HepG2 (cell line): Measurements from ENCODE around the gene SNRNP200. TPM values are rescaled to one million over a fixed set of nuclear protein-coding genes. Genes with fewer than 3 reads are reported as not detected.

Source experiments
- ATAC-seq: fragments of 200-7000 bp; cut with Tn5 transposase; 3 replicates; pipeline ENCODE4 v1.9.1; 2020; ENCODE audit warnings: mild to moderate bottlenecking, moderate library complexity
- BruUV-seq: library from RNA; stranded (reverse); fragments of 400-500 nt; replicated peaks from 2 replicates; lab custom pipeline; 2021; lab: Mats Ljungman, UMichigan
- CTCF ChIA-PET: fragments of 300-600 bp; formaldehyde crosslinking; extraction: SDS; loops from one replicate; lab custom pipeline; 2021; ENCODE audit warnings: low total read pairs, inconsistent platforms, low intra/inter-chr PET ratio; lab: Yijun Ruan, JAX
- POLR2A ChIA-PET: fragments of 350-600 bp; sonication (Branson Sonifier 250); formaldehyde crosslinking; loops from one replicate; lab custom pipeline; 2020; ENCODE audit warnings: antibody characterized with exemption, inconsistent platforms; lab: Yijun Ruan, JAX
- DNase-seq: peaks from one replicate; pipeline ENCODE4 v3.0.0-alpha.2; 2015; ENCODE audit warnings: low spot score
- FAIRE-seq: peaks from 3 replicates; lab custom pipeline; 2011; peaks lifted over from hg19 to GRCh38; lab: Jason Lieb, UNC
- H2AFZ ChIP-seq: one replicate; pipeline ENCODE4 v1.6.1; 2011; ENCODE audit warnings: low read length, inconsistent platforms
- H3K27ac ChIP-seq: fragments of 300-600 bp; 3 replicates; pipeline ENCODE4 v1.8.0; 2011; ENCODE audit warnings: mixed run types, mild to moderate bottlenecking, mixed read lengths, low read length, inconsistent platforms; ENCODE audit not compliant: insufficient read depth; ENCODE audit errors: extremely low read length
- H3K27me3 ChIP-seq, 2 experiments: fragments of 200-600 bp in 1 of 2; 2 replicates in 1 of 2; 3 replicates in 1 of 2; pipeline versions ENCODE4 v1.6.0 to v1.8.0; 2011; ENCODE audit warnings: low read length in 2 of 2, mild to moderate bottlenecking in 2 of 2, moderate library complexity in 2 of 2, inconsistent platforms in 1 of 2; ENCODE audit not compliant: insufficient read depth in 2 of 2, control insufficient read depth in 1 of 2
- H3K36me3 ChIP-seq, 2 experiments: fragments of 200-600 bp in 1 of 2; replicated peaks in 1 of 2; 2 replicates in 1 of 2; 3 replicates in 1 of 2; pipeline versions ENCODE4 v1.5.1 to v1.8.0; 2011; ENCODE audit warnings: low read length in 2 of 2, inconsistent platforms in 1 of 2; ENCODE audit not compliant: insufficient read depth in 2 of 2, control insufficient read depth in 1 of 2
- H3K4me1 ChIP-seq: 2 replicates; pipeline ENCODE4 v1.5.1; 2012; ENCODE audit warnings: low read length, inconsistent platforms; ENCODE audit not compliant: insufficient read depth
- H3K4me2 ChIP-seq: 2 replicates; pipeline ENCODE4 v1.6.0; 2011; ENCODE audit warnings: low read depth, low read length, inconsistent platforms
- H3K4me3 ChIP-seq, 3 experiments: fragments of 200-600 bp in 1 of 3; sonication (generic), shearing (Covaris generic) in 1 of 3; replicated peaks in 1 of 3; 2 replicates each; pipeline ENCODE4 v1.5.1; 2011 to 2016; ENCODE audit warnings: low read length in 3 of 3, inconsistent platforms in 2 of 3, low read depth in 2 of 3, mild to moderate bottlenecking in 2 of 3, control low read depth in 1 of 3, mixed read lengths in 1 of 3; ENCODE audit not compliant: insufficient read depth in 1 of 3
- H3K79me2 ChIP-seq: one replicate; pipeline ENCODE4 v1.6.1; 2011; ENCODE audit warnings: low read length, inconsistent platforms; ENCODE audit not compliant: insufficient read depth
- H3K9ac ChIP-seq: 2 replicates; pipeline ENCODE4 v1.6.0; 2011; ENCODE audit warnings: mild to moderate bottlenecking, low read depth, low read length, inconsistent platforms; ENCODE audit not compliant: insufficient read depth
- H3K9me3 ChIP-seq: 2 replicates; pipeline ENCODE4 v1.5.1; 2012; ENCODE audit warnings: mild to moderate bottlenecking, low read length
- H4K20me1 ChIP-seq: 2 replicates; pipeline ENCODE4 v1.6.0; 2011; ENCODE audit warnings: inconsistent platforms, mild to moderate bottlenecking, low read length, moderate library complexity; ENCODE audit not compliant: insufficient read depth
- DPF2 ChIP-seq: sonication (generic); formaldehyde crosslinking; IDR thresholded peaks from 2 replicates; pipeline ENCODE4 v1.4.0; 2020; ENCODE audit warnings: mild to moderate bottlenecking, low read depth, missing genetic modification reagents, borderline replicate concordance
- EHMT2 ChIP-seq: fragments of 200-600 bp; sonication (generic); IDR thresholded peaks from 2 replicates; pipeline ENCODE4 v1.7.0; 2017; ENCODE audit warnings: antibody characterized with exemption, low read depth, low read length, borderline replicate concordance
- FOSL1 ChIP-seq: sonication (generic); formaldehyde crosslinking; IDR thresholded peaks from 2 replicates; pipeline ENCODE4 v1.9.0; 2021; ENCODE audit warnings: missing genetic modification reagents, borderline replicate concordance
- MEIS1 ChIP-seq: sonication (generic); formaldehyde crosslinking; IDR thresholded peaks from 2 replicates; pipeline ENCODE4 v1.9.0; 2021; ENCODE audit warnings: mild to moderate bottlenecking, missing genetic modification reagents, moderate library complexity, borderline replicate concordance
- NAIF1 ChIP-seq: sonication (generic); formaldehyde crosslinking; IDR thresholded peaks from 2 replicates; pipeline ENCODE4 v1.5.0; 2020; ENCODE audit warnings: mild to moderate bottlenecking, missing genetic modification reagents, borderline replicate concordance
- SKI ChIP-seq: fragments of 450-650 bp; IDR thresholded peaks from one replicate; pipeline ENCODE4 v1.6.1; 2018; ENCODE audit warnings: mild to moderate bottlenecking; ENCODE audit not compliant: partially characterized antibody
- ZSCAN20 ChIP-seq: sonication (generic); formaldehyde crosslinking; IDR thresholded peaks from 2 replicates; pipeline ENCODE4 v1.4.0; 2020; ENCODE audit warnings: missing genetic modification reagents, mild to moderate bottlenecking, borderline replicate concordance
- in situ Hi-C: cut with HindIII; loops from 2 replicates; pipeline ENCODE4 v1.10.0; 2017; ENCODE audit warnings: low pct_unique_long_range_greater_than_20kb; ENCODE audit not compliant: extremely low pct_ligation_motif_present
- intact Hi-C: fragments of 100-400 bp; cut with micrococcal nuclease; formaldehyde crosslinking; loops from one replicate; pipeline ENCODE4 v1.10.0; 2022; ENCODE audit not compliant: unreplicated experiment
- polyA plus RNA-seq, 8 experiments: library from polyadenylated mRNA; depleted of rRNA in 3 of 8; stranded (reverse) in 7 of 8; unstranded in 1 of 8; fragments of >200 nt; fragmentation: Illumina TruSeq in 4 of 8; extraction: Trizol in 4 of 8; gene quantifications; 2 replicates each; pipeline versions ENCODE4 v1.2.1 to v1.2.3, GENCODE V29; 2011 to 2016; ENCODE audit warnings: low read depth in 4 of 8, missing spikeins in 1 of 8, mixed read lengths in 1 of 8; ENCODE audit not compliant: insufficient read depth in 1 of 8
- total RNA-seq, 5 experiments: library from RNA; depleted of rRNA; stranded (reverse); fragments of >200 nt; fragmentation: Illumina TruSeq; extraction: Trizol; gene quantifications; 2 replicates each; pipeline ENCODE4 v1.2.3, GENCODE V29; 2016; ENCODE audit warnings: low read depth in 1 of 5
- TF ChIP-seq, protein P1 (sequence below): sonication (generic); formaldehyde crosslinking; conservative IDR thresholded peaks from 2 replicates; pipeline ENCODE4 v1.8.1; 2023; ENCODE audit warnings: missing genetic modification reagents

The SNRNP200 gene
- total and polyA plus RNA-seq, 2 of the 13 experiments (the other 11 are each of a cell fraction or from before 2014, with no cell fraction given): 99.0 to 232 TPM

DNA sequence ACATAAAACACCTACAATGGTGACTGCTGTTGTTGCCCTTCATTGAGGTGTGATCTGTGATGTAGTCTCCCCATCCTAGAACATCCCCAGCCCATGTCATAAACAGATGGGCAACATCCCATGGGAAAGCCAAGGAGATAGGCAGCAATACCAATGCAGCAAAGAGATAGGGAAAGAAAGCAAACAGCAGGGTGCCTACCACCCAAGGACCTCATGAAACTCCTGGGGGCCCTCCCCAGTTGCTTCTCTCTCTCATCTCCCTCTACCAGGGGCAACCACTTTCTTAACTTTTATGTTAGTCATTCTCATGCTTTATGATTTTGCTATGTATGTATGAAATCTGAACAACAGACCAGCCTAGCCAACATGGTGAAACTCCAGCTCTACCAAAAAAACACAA is 11.7 kb upstream of the SNRNP200 start:
- H3K4me2 ChIP-seq: no peak overlapping the region
- CTCF ChIA-PET: no interaction called here
- H3K4me1 ChIP-seq: peaks cover 58% of the 10 kb centered on the region
- no TSS peak for BruUV-seq
- no peaks in the 10 kb centered on the region for H3K36me3 ChIP-seq
- no peaks in the 10 kb centered on the region for H3K9me3 ChIP-seq
- H3K9ac ChIP-seq: no peak overlapping the region
- DNase-seq: no peak
- H4K20me1 ChIP-seq: no peaks in the 10 kb centered on the region
- H3K27ac ChIP-seq: no peak overlapping the region
- in situ Hi-C loops: no loop called here
- no peak overlapping the region for H2AFZ ChIP-seq
- TF ChIP-seq, protein P1, sequence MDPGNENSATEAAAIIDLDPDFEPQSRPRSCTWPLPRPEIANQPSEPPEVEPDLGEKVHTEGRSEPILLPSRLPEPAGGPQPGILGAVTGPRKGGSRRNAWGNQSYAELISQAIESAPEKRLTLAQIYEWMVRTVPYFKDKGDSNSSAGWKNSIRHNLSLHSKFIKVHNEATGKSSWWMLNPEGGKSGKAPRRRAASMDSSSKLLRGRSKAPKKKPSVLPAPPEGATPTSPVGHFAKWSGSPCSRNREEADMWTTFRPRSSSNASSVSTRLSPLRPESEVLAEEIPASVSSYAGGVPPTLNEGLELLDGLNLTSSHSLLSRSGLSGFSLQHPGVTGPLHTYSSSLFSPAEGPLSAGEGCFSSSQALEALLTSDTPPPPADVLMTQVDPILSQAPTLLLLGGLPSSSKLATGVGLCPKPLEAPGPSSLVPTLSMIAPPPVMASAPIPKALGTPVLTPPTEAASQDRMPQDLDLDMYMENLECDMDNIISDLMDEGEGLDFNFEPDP (CRISPR knock-in tag): no peak
- TF ChIP-seq DPF2 (CRISPR knock-in tag): no peak
- TF ChIP-seq EHMT2: no peak
- TF ChIP-seq NAIF1: no peak
- TF ChIP-seq MEIS1 (CRISPR knock-in tag): no peak
- no peak for TF ChIP-seq SKI
- no peak for TF ChIP-seq FOSL1 (CRISPR knock-in tag)
- TF ChIP-seq ZSCAN20 (CRISPR knock-in tag): no peak
- intact Hi-C loops: no loop called here
- H3K4me3 ChIP-seq: no peak overlapping the region
- no peak for FAIRE-seq
- H3K79me2 ChIP-seq: no peaks in the 10 kb centered on the region
- POLR2A ChIA-PET: interaction anchor here (0.9 to 1.9 kb wide), 7 partner anchors 9 to 108 kb away, joined by 3 to 11 read pairs (median 4); partner anchors contain the start of genes SNRNP200 and STARD7
- peaks cover 7 to 16% of the 10 kb centered on the region in 2 experiments; a peak in 4 of 5 replicates for H3K27me3 ChIP-seq
- ATAC-seq: no peak
